GM06990 (cell line): Measurements from ENCODE around the gene AHRR.

Experiments used
- DNase-seq: peaks from one replicate; pipeline ENCODE4 v3.0.0-alpha.2; 2011; ENCODE audit not compliant: insufficient read length; ENCODE audit errors: extremely low read depth
- H3K27me3 ChIP-seq: replicated peaks from 2 replicates; pipeline ENCODE4 v1.6.0; 2011; ENCODE audit warnings: low read length; ENCODE audit not compliant: control insufficient read depth, insufficient read depth
- H3K36me3 ChIP-seq: 2 replicates; pipeline ENCODE4 v1.5.1; 2011; ENCODE audit warnings: low read length; ENCODE audit not compliant: control insufficient read depth, insufficient read depth
- H3K4me3 ChIP-seq: replicated peaks from 2 replicates; pipeline ENCODE4 v1.5.1; 2011; ENCODE audit warnings: low read depth, mild to moderate bottlenecking, control low read depth, low read length
- TF ChIP-seq, protein P1 (sequence below): IDR thresholded peaks from 2 replicates; pipeline ENCODE4 v1.5.1; 2011; ENCODE audit warnings: low read length, control low read depth, mild to moderate bottlenecking, inconsistent platforms; ENCODE audit not compliant: insufficient read depth, poor library complexity, severe bottlenecking

The AHRR gene

DNA sequence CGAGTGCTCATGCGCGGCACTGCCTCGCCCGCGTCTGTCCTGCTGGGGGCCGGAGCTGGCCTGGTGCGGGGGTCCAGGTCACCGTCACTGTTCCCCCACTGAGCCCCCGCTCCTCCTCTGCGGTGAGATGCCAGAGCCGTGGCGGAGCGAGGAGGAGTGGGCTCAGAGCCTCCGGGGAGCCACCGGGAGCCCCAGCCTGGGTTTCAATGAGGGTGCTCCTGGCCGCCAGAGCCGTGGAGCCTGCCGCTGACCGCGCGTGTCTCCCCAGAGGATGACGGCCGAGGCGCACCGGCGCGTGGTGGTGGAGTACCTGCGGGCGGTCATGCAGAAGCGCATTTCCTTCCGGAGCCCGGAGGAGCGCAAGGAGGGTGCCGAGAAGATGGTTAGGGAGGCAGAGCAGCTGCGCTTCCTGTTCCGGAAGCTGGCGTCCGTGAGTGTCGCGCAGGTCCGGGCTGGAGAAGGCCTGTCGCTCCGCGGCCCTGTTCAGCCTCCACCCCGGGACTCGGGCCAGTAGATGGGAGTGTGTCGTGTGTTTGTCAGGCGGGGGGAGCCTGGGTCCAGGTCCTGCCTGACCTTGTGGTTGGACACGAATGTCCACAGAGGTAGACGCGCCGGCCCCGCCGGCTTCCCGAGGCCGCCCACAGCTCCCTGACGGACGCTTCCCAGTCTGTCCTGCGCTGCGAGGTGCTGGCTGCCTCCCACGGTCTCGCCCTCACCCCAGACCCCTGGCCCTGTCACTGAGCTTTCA lies 143.5 kb downstream of the AHRR start:
- Histone ChIP-seq H3K36me3 (peaks cover 19% of the 10 kb centered on the region), H3K27me3 (no peaks in the 10 kb centered on the region), H3K4me3 (no peak overlapping the region)
- no peak for DNase-seq
- TF ChIP-seq, protein P1, sequence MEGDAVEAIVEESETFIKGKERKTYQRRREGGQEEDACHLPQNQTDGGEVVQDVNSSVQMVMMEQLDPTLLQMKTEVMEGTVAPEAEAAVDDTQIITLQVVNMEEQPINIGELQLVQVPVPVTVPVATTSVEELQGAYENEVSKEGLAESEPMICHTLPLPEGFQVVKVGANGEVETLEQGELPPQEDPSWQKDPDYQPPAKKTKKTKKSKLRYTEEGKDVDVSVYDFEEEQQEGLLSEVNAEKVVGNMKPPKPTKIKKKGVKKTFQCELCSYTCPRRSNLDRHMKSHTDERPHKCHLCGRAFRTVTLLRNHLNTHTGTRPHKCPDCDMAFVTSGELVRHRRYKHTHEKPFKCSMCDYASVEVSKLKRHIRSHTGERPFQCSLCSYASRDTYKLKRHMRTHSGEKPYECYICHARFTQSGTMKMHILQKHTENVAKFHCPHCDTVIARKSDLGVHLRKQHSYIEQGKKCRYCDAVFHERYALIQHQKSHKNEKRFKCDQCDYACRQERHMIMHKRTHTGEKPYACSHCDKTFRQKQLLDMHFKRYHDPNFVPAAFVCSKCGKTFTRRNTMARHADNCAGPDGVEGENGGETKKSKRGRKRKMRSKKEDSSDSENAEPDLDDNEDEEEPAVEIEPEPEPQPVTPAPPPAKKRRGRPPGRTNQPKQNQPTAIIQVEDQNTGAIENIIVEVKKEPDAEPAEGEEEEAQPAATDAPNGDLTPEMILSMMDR, result no peak

DNA sequence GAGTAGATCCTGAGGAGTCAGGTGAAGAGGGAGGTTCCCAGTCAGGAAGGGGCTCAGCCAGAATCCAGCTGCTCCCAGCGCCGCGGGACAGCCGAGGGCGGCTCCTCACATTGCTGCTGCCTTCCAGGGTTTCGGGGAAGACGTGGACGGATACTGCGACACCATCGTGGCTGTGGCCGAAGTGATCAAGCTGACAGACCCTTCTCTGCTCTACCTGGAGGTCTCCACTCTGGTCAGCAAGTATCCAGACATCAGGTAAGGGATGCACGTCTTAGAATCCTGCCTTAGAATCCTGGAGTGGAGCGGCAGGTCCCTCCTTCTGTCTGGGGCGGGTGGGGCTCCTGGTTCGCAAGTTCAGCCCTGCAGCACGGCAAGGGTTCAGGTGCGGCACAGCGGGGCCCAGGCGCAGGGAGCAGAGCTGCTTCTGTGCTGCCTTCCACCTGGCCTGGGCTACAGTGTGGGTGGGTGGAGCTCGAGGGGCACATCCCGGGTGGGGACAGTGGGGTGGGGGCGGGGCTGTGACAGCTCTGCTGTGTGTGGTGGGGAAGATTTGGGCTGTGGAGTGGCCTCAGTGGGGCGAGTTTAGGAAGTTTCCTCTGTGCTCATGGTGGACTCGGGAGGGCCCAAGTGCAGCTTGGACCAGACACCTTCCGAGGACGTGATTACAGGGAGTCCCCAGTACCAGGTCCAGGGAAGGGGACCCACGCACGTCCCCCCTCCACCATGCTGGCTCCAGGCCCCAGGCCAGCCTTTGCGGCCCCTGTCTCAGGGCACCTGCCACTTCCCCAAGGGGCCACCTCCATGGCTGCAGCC lies 144.3 kb downstream of the AHRR start:
- Histone ChIP-seq H3K27me3 (no peaks in the 10 kb centered on the region), H3K36me3 (peaks cover 15% of the 10 kb centered on the region), H3K4me3 (no peak overlapping the region)
- DNase-seq, result no peak
- TF ChIP-seq, protein P1, result no peak

DNA sequence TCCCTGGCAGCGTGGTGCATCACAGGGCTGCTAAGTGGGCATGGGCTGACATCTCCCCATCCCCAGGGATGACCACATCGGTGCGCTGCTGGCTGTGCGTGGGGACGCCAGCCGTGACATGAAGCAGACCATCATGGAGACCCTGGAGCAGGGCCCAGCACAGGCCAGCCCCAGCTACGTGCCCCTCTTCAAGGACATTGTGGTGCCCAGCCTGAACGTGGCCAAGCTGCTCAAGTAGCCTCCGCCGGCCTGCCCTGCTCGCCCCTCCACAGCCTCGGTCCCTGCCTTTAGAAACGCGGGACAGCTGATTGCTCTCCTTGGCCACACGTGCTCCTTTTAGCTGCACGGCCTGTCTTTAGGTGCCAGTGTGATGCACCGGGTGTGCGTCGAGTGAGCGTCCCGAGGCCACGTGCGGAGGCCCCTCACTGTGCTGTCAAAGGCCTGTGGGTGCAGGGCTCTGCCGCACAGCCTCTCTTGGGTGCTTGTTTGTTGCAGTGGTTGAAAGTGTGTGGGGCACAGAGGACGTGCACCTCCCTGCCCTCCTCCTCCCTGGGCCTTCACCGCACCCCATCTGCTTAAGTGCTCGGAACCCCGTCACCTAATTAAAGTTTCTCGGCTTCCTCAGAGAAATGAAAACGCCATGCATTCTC lies 145.3 kb downstream of the AHRR start:
- H3K4me3 ChIP-seq, result no peak overlapping the region
- no peaks in the 10 kb centered on the region for H3K27me3 ChIP-seq
- DNase-seq, result no peak
- peaks cover 17% of the 10 kb centered on the region for H3K36me3 ChIP-seq
- TF ChIP-seq, protein P1, result no peak

DNA sequence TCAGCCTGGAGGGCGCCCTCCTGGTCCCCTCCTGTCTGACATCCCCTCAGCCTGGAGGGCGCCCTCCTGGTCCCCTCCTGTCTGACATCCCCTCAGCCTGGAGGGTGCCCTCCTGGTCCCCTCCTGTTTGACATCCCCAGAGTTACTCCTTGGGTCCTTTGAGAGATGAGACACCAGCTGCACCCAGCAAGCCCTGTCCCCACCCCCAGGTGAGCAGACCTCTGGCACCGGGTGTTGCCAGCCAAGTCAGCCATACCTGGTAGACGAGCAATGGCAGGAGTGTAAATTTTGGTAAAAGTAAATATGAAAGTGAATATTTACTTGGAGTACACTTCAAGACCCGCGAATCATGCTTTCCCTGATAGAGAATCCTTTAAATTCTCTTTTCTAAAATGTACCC lies 146.9 kb downstream of the AHRR start:
- Histone ChIP-seq H3K4me3 (no peak overlapping the region), H3K36me3 (peaks cover 13% of the 10 kb centered on the region), H3K27me3 (no peaks in the 10 kb centered on the region)
- TF ChIP-seq, protein P1, result no peak
- no peak for DNase-seq

DNA sequence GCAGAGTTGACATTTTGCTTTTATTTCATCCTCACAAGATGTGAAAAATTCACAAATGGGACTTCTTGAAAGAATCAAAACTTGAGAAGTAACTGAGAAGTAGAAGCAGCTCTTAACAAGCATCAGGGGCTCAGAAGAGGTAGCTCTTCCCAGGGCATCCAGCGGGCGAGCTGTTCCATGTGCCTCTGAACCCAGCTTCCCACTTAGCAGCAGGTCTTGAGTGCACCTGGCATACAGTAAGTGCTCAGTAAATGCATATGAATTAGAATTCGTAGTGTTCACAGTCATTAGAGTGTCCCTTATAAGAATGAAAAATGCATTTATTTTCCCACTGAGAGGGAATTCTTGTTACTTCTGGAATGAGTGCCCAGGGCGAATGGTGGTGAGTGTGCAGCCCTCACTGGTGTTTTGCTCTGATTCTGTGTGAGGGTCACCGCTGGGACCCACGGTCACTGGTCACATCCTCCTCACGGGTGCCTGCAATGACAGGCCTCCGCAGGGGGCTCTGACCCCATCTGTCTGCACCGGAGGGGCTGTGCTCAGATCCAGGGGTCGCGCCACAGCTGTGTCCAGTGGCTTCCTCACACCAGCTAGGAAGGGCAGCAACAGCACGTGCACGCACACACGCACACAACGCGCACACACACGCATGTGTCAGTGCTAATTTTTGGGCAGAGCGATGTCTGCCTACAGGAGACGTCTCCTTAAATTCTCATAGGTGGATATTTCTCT lies 148.4 kb downstream of the AHRR start:
- Histone ChIP-seq H3K36me3 (peaks cover 13% of the 10 kb centered on the region), H3K27me3 (no peaks in the 10 kb centered on the region), H3K4me3 (no peak overlapping the region)
- DNase-seq, result no peak
- TF ChIP-seq, protein P1, result no peak
